H9 (cell line): ENCODE data around the gene PCSK6. TPM values are rescaled to one million over a fixed set of nuclear protein-coding genes. Genes with fewer than 3 reads are reported as not detected.

ENCODE experiments used
- DNase-seq: peaks from one replicate; pipeline ENCODE4 v3.0.0-alpha.2; 2017
- H2AFZ ChIP-seq: one replicate; pipeline ENCODE4 v1.6.1; 2013; ENCODE audit warnings: mild to moderate bottlenecking, low read length, control low read depth, moderate library complexity
- H2AK5ac ChIP-seq: 2 replicates; pipeline ENCODE4 v1.6.1; 2013; ENCODE audit warnings: low read length, control low read depth, mixed read lengths; ENCODE audit not compliant: insufficient read length
- H2BK120ac ChIP-seq: one replicate; pipeline ENCODE4 v1.6.1; 2013; ENCODE audit warnings: low read depth, mild to moderate bottlenecking, low read length, control low read depth, inconsistent platforms; ENCODE audit not compliant: poor library complexity, severe bottlenecking
- H2BK12ac ChIP-seq: 2 replicates; pipeline ENCODE4 v1.6.1; 2013; ENCODE audit warnings: low read length, control low read depth, mixed read lengths, low read depth; ENCODE audit not compliant: insufficient read length
- H2BK15ac ChIP-seq: 2 replicates; pipeline ENCODE4 v1.6.1; 2013; ENCODE audit warnings: low read depth, low read length, control low read depth
- H2BK20ac ChIP-seq: one replicate; pipeline ENCODE4 v1.6.1; 2013; ENCODE audit warnings: low read depth, mild to moderate bottlenecking, low read length, control low read depth, inconsistent platforms; ENCODE audit not compliant: poor library complexity, severe bottlenecking
- H2BK5ac ChIP-seq: 2 replicates; pipeline ENCODE4 v1.6.1; 2013; ENCODE audit warnings: low read length, control low read depth, mixed read lengths; ENCODE audit not compliant: insufficient read length
- H3K14ac ChIP-seq: 2 replicates; pipeline ENCODE4 v1.6.1; 2013; ENCODE audit warnings: low read length, control low read depth; ENCODE audit not compliant: insufficient read depth
- H3K18ac ChIP-seq: 2 replicates; pipeline ENCODE4 v1.6.1; 2013; ENCODE audit warnings: low read depth, mild to moderate bottlenecking, mixed read lengths, low read length, control low read depth; ENCODE audit not compliant: insufficient read length
- H3K23ac ChIP-seq: 2 replicates; pipeline ENCODE4 v1.6.1; 2013; ENCODE audit warnings: low read length, control low read depth, mixed read lengths, low read depth; ENCODE audit not compliant: insufficient read length
- H3K23me2 ChIP-seq: 2 replicates; pipeline ENCODE4 v1.6.1; 2013; ENCODE audit warnings: low read depth, mild to moderate bottlenecking, mixed read lengths, low read length, control low read depth; ENCODE audit not compliant: insufficient read length, poor library complexity, severe bottlenecking
- H3K27ac ChIP-seq: 2 replicates; pipeline ENCODE4 v1.5.1; 2013; ENCODE audit warnings: low read length, control low read depth, mixed read lengths, low read depth; ENCODE audit not compliant: insufficient read length
- H3K27me3 ChIP-seq: 2 replicates; pipeline ENCODE4 v1.6.1; 2013; ENCODE audit warnings: low read length, control low read depth, inconsistent platforms; ENCODE audit not compliant: insufficient read depth
- H3K4ac ChIP-seq: 2 replicates; pipeline ENCODE4 v1.6.1; 2013; ENCODE audit warnings: low read depth, mild to moderate bottlenecking, control low read depth, inconsistent platforms, low read length, moderate library complexity
- H3K4me1 ChIP-seq: 2 replicates; pipeline ENCODE4 v1.6.1; 2013; ENCODE audit warnings: low read length, control low read depth, inconsistent platforms; ENCODE audit not compliant: insufficient read depth
- H3K4me2 ChIP-seq: 2 replicates; pipeline ENCODE4 v1.6.1; 2013; ENCODE audit warnings: low read length, control low read depth, mixed read lengths; ENCODE audit not compliant: insufficient read length, insufficient read depth
- H3K56ac ChIP-seq: 2 replicates; pipeline ENCODE4 v1.6.1; 2013; ENCODE audit warnings: low read depth, mild to moderate bottlenecking, mixed read lengths, low read length, control low read depth; ENCODE audit not compliant: insufficient read length
- H3K79me1 ChIP-seq: 2 replicates; pipeline ENCODE4 v1.6.1; 2013; ENCODE audit warnings: low read depth, mild to moderate bottlenecking, moderate library complexity, low read length, control low read depth, inconsistent platforms; ENCODE audit not compliant: insufficient read depth, poor library complexity, severe bottlenecking
- H3K79me2 ChIP-seq: 2 replicates; pipeline ENCODE4 v1.6.1; 2013; ENCODE audit warnings: low read length, control low read depth, inconsistent platforms; ENCODE audit not compliant: insufficient read depth
- H3K9ac ChIP-seq: 2 replicates; pipeline ENCODE4 v1.6.1; 2013; ENCODE audit warnings: low read length, control low read depth, mixed read lengths; ENCODE audit not compliant: insufficient read length; ENCODE audit errors: extremely low read depth
- H3K9me3 ChIP-seq: one replicate; pipeline ENCODE4 v1.6.1; 2013; ENCODE audit warnings: low read depth, low read length, inconsistent platforms; ENCODE audit not compliant: control insufficient read depth
- H3T11ph ChIP-seq: one replicate; pipeline ENCODE4 v1.6.1; 2013; ENCODE audit warnings: mild to moderate bottlenecking, low read length, control low read depth, inconsistent platforms
- H4K20me1 ChIP-seq: one replicate; pipeline ENCODE4 v1.6.1; 2013; ENCODE audit not compliant: control insufficient read depth, insufficient read length, insufficient read depth
- H4K5ac ChIP-seq: 2 replicates; pipeline ENCODE4 v1.6.1; 2013; ENCODE audit warnings: low read depth, mild to moderate bottlenecking, mixed read lengths, low read length, control low read depth; ENCODE audit not compliant: insufficient read length
- H4K8ac ChIP-seq: replicated peaks from 2 replicates; pipeline ENCODE4 v1.6.1; 2013; ENCODE audit warnings: low read length, control low read depth, mixed read lengths, low read depth; ENCODE audit not compliant: insufficient read length
- H4K91ac ChIP-seq: 2 replicates; pipeline ENCODE4 v1.6.1; 2013; ENCODE audit warnings: low read depth, mild to moderate bottlenecking, moderate library complexity, mixed read lengths, low read length, control low read depth; ENCODE audit not compliant: insufficient read length
- H3K27ac Mint-ChIP-seq, 3 experiments: 2 replicates in 2 of 3; 3 replicates in 1 of 3; pipeline ENCODE4 v1.8.0; 2020 to 2021; ENCODE audit warnings: mixed read lengths in 3 of 3, mild to moderate bottlenecking in 1 of 3, moderate library complexity in 1 of 3
- H3K27me3 Mint-ChIP-seq: 2 replicates; pipeline ENCODE4 v1.8.0; 2021; ENCODE audit warnings: low read depth, mild to moderate bottlenecking, moderate library complexity, mixed read lengths
- H3K36me3 Mint-ChIP-seq, 3 experiments: 2 replicates in 2 of 3; 3 replicates in 1 of 3; pipeline ENCODE4 v1.8.0; 2020 to 2021; ENCODE audit warnings: low read depth in 3 of 3, mixed read lengths in 3 of 3; ENCODE audit not compliant: insufficient read depth in 1 of 3
- H3K4me1 Mint-ChIP-seq, 2 experiments: 2 replicates each; pipeline ENCODE4 v1.8.0; 2020; ENCODE audit warnings: mixed read lengths in 2 of 2
- H3K4me3 Mint-ChIP-seq, 2 experiments: 2 replicates in 1 of 2; 3 replicates in 1 of 2; pipeline ENCODE4 v1.8.0; 2020 to 2021; ENCODE audit warnings: mild to moderate bottlenecking in 2 of 2, mixed read lengths in 2 of 2, moderate library complexity in 1 of 2
- H3K9me3 Mint-ChIP-seq, 2 experiments: 2 replicates in 1 of 2; 3 replicates in 1 of 2; pipeline ENCODE4 v1.8.0; 2020; ENCODE audit warnings: mild to moderate bottlenecking in 2 of 2, mixed read lengths in 2 of 2, moderate library complexity in 1 of 2
- CTCF ChIP-seq: fragments of 200-600 bp; sonication (generic); conservative IDR thresholded peaks from 3 replicates; pipeline ENCODE4 v1.8.0; 2021; ENCODE audit warnings: antibody characterized with exemption, mild to moderate bottlenecking
- WGBS: extraction: QIAGEN DNeasy Blood & Tissue Kit; methylation state at CpG from one replicate; pipeline ENCODE4 v1.1.7; 2013; ENCODE audit warnings: missing lambda C conversion rate, low lambda C conversion rate, mixed read lengths; ENCODE audit not compliant: insufficient read length; ENCODE audit errors: extremely low coverage; 5-methylcytosine and 5-hydroxymethylcytosine counted together
- total RNA-seq: library from RNA; stranded (reverse); gene quantifications from 2 replicates; pipeline ENCODE4 v1.2.1, GENCODE V29; 2021

The PCSK6 gene
- total RNA-seq, 1 experiment from 2014 or later: 4.0 TPM

GRCh38 chr15:101338502-101339057, 150.9 kb downstream of the PCSK6 start:
- H3K79me1 ChIP-seq: no peaks in the 10 kb centered on the region
- no peak overlapping the region for H3K14ac ChIP-seq
- H3K56ac ChIP-seq: no peak overlapping the region
- no peak for TF ChIP-seq CTCF
- H3T11ph ChIP-seq: no peak overlapping the region
- no peak overlapping the region for H3K23ac ChIP-seq
- H3K4me3 Mint-ChIP-seq: no peak overlapping the region
- no peaks in the 10 kb centered on the region for H3K23me2 ChIP-seq
- H4K5ac ChIP-seq: no peak overlapping the region
- H3K9me3 Mint-ChIP-seq: peaks cover 13% of the 10 kb centered on the region in 2 experiments; a peak in 4 of 5 replicates
- no peak overlapping the region for H3K4ac ChIP-seq
- H2BK5ac ChIP-seq: no peak overlapping the region
- peaks cover 7% of the 10 kb centered on the region for H3K9me3 ChIP-seq
- no peak overlapping the region for H3K4me2 ChIP-seq
- H2AFZ ChIP-seq: no peak overlapping the region
- no peak overlapping the region for H3K27ac ChIP-seq
- no peak overlapping the region for H2BK120ac ChIP-seq
- peaks cover 5 to 8% (median 6%) of the 10 kb centered on the region in 3 experiments for H3K36me3 Mint-ChIP-seq
- DNase-seq: no peak
- no peaks in the 10 kb centered on the region; the same call in 1 of the 2 replicates for H3K27me3 ChIP-seq
- H3K9ac ChIP-seq: no peak overlapping the region
- no peak overlapping the region for H2AK5ac ChIP-seq
- no peak overlapping the region for H2BK20ac ChIP-seq
- no peaks in the 10 kb centered on the region for H4K20me1 ChIP-seq
- H3K18ac ChIP-seq: no peak overlapping the region
- no peaks in the 10 kb centered on the region for H3K79me2 ChIP-seq
- H3K4me1 Mint-ChIP-seq: no peaks in the 10 kb centered on the region
- peaks cover 59% of the 10 kb centered on the region for H3K27me3 Mint-ChIP-seq
- H3K27ac Mint-ChIP-seq: no peak overlapping the region
- no peak overlapping the region for H4K8ac ChIP-seq
- H3K4me1 ChIP-seq: no peaks in the 10 kb centered on the region
- no CpG with 5 or more reads among the region's 1 CpG for WGBS
- H2BK15ac ChIP-seq: no peak overlapping the region
- H2BK12ac ChIP-seq: no peak overlapping the region
- H4K91ac ChIP-seq: no peak overlapping the region
